GM18505 (cell line): Measurements from ENCODE around the gene CDK19.

Experiments
- ATAC-seq: cut with Tn5 transposase; IDR thresholded peaks from one replicate; pipeline ENCODE4 v1.9.1; 2021; ENCODE audit not compliant: unreplicated experiment
- POLR2A ChIP-seq: IDR thresholded peaks from 4 replicates; pipeline ENCODE4 v1.6.1; 2011; ENCODE audit warnings: borderline replicate concordance; ENCODE audit not compliant: insufficient read depth, insufficient read length; ENCODE audit errors: extremely low read depth

CDK19 gene

DNA sequence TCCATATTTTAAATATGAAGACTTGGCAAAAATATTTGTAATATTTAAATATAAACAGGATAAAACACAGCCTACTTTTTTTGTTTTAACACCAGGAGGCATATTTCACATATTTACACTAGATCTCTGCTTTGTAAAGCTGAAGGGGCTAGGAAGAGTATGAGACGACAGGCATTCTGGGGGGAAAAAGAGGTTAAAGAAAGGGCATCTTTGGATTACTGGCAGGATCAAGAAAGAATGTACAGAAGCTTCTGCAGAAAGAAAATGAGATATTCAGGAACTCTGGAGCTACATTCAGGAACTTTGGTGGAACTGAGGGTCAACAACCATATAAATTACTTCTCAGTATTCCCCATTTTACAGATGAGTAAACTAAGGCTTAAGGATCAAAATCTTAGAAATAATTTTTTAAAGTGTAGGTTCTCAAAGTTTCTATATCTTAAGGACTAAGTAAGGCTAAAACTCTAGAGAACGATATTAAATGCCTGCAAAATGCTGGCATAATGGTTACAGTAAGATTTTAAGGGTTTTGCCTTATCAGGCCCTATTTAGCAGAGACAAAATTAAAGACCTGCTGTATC is 156.5 kb downstream of the CDK19 start:
- no peak for TF ChIP-seq POLR2A
- no peak for ATAC-seq

DNA sequence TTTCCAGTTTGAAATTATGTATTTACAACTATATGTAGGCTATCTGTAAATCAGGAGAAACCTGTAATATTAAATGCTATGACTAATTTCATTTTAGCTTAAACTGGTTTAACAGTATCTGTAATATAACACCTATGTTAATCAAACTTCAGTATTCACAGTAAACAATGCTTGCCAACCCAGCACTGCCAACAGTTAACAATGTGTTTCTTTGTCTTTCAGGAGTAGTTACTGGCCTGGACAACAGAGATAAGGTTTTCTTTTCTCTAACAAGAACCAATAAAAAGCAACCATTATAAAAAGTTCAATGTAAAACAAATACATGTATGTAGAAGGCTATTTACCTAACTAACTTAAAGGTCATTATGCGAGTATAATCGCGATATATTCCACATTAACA is 158.8 kb downstream of the CDK19 start:
- no peak for ATAC-seq
- TF ChIP-seq POLR2A, result no peak

DNA sequence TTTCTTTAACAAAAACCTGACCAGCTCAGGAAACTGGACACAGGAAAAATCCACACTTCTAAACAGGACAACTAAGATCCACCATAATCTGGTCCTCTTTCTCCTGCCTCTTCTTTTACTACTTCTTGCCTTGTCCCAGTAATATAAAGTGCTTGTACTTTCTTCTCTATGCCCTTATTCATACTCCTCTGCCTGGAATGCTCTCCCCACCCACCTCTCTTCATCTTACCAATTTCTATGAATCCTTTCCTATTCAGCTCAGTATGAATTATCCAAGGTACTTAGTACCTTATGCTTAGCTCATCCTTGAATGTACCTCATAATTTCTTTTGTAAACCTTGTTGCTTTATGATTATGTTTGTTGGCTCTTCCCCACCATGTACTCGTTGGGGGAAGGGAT is 159.4 kb downstream of the CDK19 start:
- TF ChIP-seq POLR2A, result no peak
- no peak for ATAC-seq

DNA sequence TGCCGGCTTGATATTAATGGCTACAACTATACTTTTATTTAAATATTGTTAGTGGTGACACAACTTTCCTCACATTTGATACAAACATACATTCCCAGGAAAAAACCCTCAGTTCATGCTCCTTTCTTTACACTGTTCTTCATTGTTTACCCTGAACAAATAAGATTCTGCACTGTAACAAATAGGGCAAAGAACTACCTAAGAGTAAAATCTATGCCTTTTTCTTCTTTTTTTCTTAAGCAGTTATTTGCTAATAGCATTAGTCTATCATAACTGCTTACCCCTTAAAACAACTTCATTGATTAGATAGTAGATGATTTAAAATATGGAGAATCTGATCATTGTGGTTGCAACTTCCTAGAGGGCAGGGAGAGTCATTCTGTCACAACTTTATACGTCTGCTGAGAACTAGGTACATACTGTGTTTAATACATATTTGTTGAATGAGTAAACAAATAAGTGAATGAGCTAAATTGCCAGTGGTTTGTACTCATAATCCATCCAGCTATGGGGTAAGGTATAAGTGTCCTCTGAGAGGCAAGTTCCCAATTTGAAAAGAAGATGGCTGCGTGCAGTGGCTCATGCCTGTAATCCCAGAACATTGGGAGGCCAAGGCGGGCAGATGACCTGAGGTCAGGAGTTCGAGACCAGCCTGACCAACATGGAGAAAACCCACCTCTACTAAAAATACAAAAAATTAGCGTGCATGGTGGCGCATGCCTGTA is 161.0 kb downstream of the CDK19 start:
- no peak for ATAC-seq
- no peak for TF ChIP-seq POLR2A

DNA sequence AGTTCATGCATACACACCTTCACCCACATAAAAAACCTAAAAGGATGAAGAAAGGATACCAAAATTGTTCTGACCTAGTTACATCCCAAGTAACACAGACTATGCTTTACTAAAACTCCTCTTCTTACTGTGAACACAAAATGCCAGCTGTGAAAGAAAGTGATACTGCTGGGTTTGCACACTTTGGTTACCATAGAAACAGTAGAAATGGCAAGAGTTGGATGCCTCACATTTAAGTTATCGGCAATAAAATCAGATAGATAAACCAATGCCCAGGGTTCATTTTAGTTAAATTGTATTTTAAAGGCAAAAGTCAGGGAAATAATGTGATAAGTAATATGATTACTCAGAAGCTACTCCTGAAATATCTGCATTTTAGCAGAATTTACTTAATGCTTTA is 161.9 kb downstream of the CDK19 start:
- no peak for ATAC-seq
- no peak for TF ChIP-seq POLR2A

DNA sequence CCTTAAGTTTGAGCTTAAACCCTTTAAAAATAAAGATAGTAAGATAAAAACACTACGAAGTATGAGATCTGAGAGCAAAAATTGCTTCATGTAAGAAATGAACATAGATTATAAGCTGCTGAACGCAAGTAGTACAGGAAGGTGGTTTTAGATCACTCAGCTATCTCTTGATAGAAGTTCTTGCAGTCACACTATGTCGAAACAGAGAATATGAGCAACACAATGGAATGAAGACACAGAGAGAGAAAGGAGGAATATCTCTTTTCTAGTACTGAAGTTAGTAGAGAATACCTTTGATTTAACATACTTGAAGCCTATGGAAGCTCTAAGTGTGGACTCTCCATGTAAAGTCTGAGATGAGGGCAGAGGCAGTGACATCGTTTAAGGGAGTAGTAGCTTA is 162.7 kb downstream of the CDK19 start:
- no peak for ATAC-seq
- no peak for TF ChIP-seq POLR2A

DNA sequence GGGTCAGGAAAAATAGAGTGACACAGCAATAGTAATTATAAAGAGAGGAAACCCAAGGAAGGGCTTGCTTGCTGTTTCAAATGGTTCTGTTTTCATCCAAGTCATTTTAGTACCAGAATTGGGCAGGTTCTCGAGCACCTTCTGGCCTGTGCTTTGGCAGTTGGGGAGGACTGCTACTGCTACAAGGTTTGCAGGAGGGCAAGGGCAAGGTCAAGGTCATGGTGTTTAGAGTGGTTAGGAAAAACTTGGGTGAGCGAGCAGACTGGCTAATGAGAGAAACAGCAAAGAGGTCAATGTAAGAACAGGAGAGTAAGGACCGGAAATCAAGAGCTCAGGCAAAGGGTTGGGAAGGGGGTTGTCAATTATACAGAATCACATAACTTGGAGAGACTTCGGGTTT is 164.5 kb downstream of the CDK19 start:
- no peak for TF ChIP-seq POLR2A
- no peak for ATAC-seq

DNA sequence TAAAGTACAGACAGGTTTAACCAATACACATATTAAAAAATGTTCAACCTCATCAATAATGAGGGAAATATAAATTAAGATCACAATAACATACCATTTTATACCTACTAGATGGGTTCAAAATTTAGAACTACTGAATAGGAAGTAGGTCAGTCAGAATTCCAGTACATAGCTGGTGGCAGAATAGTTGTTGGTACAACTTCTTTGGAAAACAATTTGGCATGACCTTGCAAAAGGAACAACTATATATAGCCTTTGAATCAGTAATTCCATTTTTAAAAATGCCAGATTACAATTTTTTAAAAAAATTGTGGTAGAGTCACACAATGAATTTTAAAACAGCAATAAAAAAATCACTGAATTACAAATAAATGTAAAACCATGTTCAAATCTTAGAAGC is 165.6 kb downstream of the CDK19 start:
- no peak for ATAC-seq
- no peak for TF ChIP-seq POLR2A

DNA sequence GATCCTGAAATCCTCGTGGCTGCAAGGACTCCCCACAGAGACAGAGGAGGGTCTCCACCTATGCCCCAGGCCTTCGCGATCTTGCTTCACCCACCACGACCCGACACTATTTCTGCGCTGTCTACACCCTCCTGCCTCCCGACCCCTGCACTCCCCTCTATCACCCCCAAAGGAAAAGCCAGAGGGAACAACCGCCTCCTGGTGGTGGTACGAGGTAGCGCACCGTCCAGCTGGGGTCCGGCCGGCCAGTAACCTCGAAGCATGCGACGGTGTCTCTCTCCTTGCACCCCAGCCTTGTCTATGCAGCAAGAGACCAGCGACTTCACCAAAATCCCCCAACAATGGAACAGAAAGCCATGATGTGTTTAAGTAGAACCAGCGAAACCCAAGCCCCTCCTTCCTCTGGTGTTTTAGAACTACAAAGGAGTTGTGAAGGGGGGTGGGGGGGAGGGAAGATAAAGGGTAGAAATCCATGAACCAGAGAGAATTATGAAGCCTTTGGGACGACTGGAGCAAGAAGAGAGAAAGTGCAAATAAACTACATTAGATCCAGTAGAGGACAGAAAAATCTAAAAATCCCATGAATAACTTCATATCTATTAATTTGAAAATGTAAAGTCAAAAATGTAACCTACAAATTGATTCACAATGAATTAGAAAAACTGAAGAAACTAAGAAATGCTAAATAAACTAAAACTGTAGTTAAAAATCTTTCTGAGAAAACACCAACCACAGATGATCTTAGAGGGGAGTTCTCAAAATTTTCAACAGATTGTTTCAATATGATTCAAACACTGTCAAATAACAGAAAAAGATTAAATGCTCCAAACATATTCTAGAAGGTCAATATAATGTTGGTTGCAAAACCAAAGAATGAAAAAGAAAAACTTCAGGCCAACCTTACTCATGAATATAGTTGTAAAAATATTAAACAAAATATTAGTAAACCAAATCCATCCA is 168.0 kb downstream of the CDK19 start:
- ATAC-seq, result no peak
- TF ChIP-seq POLR2A, result no peak

DNA sequence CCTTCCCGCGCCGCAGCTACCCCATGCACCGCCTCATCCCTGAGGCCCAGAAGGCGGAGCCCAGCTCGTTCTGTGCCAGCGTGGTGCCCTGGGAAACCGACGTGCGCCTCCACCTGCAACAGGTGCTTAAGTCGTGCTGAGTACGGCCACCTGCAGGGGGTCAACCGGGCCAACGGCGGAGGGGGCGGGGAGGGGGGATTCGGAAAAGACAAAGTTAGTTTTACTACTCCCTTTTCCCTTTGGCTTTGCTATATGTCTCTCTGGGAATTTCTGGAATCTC is 168.9 kb downstream of the CDK19 start:
- ATAC-seq, result no peak
- TF ChIP-seq POLR2A, result no peak

DNA sequence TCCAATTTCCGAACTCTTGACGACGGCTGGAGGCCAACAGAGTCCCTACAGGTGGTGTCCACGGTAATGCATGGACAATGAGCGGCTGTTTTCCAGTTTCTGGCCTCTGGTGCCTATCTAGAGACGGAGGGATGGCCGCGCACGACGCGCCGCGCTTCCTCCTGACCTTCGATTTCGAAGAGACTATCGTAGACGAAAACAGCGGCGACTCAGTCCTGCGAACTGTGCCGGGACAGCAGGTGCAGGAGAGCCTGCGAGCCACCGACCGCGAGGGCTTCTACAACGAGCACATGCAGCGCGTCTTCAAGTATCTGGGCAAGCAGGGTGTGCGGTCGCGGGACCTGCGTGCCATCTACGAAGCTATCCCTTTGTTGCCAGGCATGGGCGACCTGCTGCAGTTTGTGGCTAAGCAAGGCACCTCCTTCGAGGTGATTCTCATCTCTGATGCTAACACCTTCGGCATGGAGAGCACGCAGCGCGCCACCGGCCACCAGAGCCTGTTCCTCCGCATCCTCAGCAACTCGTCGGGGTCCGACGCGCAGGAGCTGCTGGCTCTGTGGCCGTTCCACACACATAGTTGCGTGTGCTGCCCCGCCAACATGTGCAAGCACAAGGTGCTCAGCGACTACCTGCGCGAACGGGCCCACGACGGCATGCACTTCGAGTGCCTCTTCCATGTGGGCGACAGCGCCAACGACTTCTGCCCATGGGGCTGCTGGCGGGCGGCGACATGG is 169.4 kb downstream of the CDK19 start:
- TF ChIP-seq POLR2A, result no peak
- no peak for ATAC-seq

DNA sequence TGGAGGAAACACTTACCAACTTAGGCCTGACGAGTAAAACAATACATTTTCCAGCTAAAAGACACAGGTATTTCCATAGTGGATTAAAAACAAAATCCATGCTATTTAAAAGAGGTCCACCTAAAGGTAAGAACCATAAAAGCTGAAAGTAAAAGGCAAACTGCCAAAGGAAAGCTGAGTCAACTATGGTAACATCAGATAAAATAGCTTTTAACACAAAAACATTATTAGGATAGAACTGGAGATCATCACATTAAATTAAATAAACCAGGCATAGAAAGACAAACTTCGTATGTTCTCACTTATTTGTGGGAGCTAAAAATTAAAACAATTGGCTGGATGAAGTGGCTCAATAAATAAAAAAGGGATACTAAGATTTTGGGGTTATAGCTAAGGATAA is 172.1 kb downstream of the CDK19 start:
- TF ChIP-seq POLR2A, result no peak
- ATAC-seq, result no peak

DNA sequence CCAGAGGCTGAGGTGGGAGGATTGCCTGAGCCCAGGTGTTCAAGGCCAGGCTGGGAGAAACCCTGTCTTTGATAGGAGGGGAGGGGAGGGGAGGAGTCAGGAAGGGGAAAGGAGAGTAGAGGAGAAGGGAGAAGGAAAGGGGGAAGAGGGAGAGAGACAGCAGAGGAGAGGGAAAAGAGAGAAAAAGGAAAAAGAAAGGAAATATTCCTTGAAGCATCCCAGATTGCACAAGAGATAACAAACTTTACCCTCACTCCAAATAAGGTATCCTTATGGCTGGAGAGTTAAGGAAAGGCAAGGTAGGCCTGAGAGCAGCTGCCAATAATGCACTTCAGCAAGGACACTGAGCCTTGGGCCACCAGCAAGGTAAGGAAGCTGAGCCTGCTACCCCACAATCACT is 172.6 kb downstream of the CDK19 start:
- no peak for TF ChIP-seq POLR2A
- ATAC-seq, result no peak
